HG02852 (cell line): ENCODE data around the gene ZNF552.
A peak's percentile ranks its signal among the peaks of the same experiment; 100 is the strongest.
"Not testable (repeated sequence)": the region's sequence is repeated elsewhere in the genome, so short reads cannot be mapped to it uniquely, and the experiment has no call there.

Experiments
- ATAC-seq: cut with Tn5 transposase; IDR thresholded peaks from one replicate; pipeline ENCODE4 v1.9.1; 2021; ENCODE audit warnings: mild to moderate bottlenecking, moderate library complexity; ENCODE audit not compliant: unreplicated experiment

ZNF552 gene

DNA sequence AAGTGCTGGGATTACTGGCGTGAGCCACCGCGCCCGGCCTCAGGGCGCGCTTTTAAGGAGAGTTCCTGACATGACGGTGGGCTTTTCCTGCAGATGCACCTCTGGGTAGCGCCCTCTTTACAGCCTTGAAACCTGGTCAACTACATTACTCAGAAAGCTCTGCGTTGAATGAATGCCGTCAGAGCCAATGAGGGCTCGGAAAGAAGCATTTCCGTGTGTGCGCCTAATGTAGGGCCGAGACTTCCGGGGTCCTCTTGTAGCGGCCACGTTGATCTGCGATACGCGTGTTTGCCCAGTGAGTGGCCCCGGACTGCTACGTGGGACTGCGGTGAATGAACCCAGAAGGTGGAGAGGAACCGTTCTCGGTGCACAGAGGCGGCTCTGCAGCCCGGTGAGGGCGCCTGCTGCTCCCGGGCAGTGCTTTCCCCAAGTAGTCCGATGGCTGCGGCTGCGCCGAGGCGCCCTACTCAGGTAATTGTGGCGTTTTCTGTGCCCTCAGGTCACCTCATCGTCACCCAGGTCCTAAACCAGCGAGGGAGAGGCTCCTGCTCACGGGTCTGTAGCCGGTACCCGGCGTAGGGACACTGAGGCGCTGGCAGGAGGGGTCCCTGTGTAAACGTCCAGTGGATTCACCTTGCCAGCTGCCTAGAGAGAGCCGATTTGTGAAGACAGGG, 4.9 kb upstream of the ZNF552 start:
- ATAC-seq, result peak; percentile 90

- no peak for ATAC-seq
Measured at GRCh38 chr19:57818378-57818777, 3.7 kb upstream of the ZNF552 start.

DNA sequence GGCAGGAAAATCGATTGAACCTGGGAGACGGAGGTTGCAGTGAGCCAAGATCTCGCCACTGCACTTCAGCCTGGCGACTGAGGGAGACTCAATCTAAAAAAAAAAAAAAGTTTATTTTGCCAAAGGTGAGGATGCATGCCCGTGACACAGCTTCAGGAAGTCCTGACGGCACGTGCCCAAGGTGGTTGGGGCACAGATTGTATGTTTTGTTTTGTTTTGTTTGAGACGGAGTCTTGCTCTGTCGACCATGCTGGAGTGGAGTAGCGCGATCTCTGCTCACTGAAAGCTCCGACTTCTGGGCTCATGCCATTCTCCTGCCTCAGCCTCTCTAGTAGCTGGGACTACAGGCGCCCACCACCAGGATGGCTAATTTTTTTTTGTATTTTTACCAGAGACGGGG, 3.3 kb upstream of the ZNF552 start:
- ATAC-seq, result no peak

GRCh38 chr19:57816652-57817051, 1.9 kb upstream of the ZNF552 start:
- ATAC-seq, result no peak

- ATAC-seq, result no peak
Measured at GRCh38 chr19:57815247-57816075, 748 bp upstream of the ZNF552 start.

- no peak for ATAC-seq
Measured at GRCh38 chr19:57813919-57814504, 701 bp downstream of the ZNF552 start.

DNA sequence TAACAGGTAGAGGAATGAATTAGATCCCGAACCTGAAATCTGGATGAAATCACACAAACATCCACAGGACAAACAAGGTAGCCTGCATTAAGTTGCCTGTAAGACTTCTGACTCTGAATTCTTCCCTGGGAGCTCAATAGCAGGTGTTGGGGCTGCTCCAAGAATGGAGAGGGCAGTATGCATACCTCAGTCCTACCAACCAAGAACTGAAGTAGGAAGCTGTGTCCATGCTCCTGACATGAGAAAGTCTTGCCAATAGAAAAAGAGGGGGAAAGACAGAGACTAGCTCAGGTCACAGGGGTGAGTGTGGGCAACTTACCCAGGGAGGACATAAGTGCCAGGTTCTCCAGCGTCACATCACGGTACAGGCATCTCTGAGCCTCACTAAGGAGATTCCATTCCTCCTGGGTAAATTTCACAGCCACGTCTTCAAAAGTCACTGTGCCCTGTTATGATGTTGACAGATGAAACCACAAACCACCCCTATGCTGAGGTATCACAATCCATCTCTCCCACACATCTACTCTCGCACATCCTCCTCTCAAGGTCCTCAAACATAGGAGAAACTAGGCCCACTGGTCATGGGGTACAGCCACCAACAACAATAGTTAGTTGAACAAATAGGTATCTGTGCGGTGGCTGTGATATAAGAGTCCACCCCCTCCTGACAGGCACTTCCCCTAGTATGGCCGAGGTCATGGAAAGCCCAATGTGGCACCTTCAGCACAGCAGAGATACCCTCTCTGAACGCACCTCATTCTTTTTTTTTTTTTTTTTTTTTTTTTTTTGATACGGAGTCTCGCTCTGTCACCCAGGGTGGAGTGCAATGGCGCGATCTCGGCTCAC, 1.5 kb downstream of the ZNF552 start:
- not testable (repeated sequence) for ATAC-seq

- ATAC-seq, result no peak
Measured at GRCh38 chr19:57812226-57812625, 2.5 kb downstream of the ZNF552 start.

- ATAC-seq, result not testable (repeated sequence)
Measured at GRCh38 chr19:57810410-57811295, 4.1 kb downstream of the ZNF552 start.

GRCh38 chr19:57807541-57807940, 7.2 kb downstream of the ZNF552 start:
- no peak for ATAC-seq

DNA sequence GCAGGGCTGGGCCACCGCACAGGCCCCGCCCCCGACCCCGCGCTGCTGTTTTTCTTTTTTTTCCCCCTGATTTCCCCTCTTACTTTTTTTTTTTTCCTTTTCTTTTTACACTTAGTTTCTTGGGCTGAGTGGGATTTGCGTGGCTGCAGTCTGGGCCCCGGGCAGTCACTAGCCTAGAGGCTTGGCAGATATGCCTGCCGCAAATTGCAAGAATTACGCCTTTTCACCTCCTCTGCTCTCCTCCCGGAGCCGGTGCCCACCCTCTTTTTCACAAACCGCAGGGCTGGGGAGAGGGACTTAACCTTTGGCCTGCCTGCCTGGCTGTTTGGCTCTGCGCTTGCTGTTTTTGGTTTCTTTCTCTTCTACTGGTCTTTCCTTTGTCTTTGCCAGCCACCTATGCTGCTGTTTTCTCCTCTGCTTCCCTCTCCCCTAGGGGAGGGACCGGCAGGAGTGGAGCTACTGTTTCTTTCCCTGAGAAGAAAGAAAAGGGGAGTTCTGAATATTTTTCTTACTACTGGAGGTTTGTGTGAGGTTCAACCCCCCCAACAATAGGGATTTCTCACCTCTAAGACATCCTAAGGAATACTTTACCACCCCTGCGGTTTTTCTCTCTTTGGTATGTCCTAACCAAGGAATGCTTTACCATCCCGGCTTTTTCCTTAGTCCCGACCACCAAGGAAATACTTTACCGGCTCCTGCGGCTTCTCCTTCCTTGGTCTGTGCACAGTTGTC, 11.0 kb downstream of the ZNF552 start:
- no peak for ATAC-seq

DNA sequence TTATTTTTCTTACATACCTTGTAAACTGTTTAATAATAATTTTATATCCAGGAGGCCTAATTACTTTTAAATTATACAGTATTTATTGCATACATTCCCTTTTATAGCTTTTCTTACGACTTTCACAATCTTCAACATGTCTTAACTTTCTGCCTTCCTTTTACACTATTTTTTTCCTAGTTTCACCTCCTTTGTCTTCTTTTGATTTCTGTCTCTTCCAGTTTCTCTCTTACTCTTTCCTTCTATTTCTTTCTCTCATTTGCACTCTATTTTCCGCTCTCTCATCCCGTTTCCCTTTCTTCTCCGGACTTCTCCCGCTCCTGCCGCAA, 11.5 kb downstream of the ZNF552 start:
- no peak for ATAC-seq

- ATAC-seq, result no peak
Measured at GRCh38 chr19:57802269-57802668, 12.4 kb downstream of the ZNF552 start.

- ATAC-seq, result no peak
Measured at GRCh38 chr19:57800696-57801095, 14.0 kb downstream of the ZNF552 start.

GRCh38 chr19:57796580-57796979, 18.1 kb downstream of the ZNF552 start:
- ATAC-seq, result not testable (repeated sequence)

DNA sequence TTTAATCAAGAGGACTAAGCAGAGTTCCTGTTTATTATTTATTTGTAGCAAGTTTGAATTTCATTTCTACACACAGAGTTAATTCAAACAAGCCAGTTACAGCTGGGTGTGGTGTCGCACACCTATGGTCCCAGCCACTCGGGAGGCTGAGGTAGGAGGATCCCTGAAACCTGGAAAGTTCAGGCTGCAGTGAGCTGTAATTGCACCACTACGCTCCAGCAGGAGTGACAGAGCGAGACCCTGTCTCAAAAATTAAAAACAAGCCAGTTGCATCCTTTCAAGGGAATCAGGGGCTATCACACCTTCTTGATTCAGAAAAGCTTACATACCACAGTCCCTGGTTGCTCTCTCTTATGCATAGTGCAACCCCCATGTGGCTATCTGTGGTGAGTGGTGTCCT, 25.4 kb downstream of the ZNF552 start:
- ATAC-seq, result no peak

- no peak for ATAC-seq
Measured at GRCh38 chr19:57788114-57788692, 26.5 kb downstream of the ZNF552 start.

DNA sequence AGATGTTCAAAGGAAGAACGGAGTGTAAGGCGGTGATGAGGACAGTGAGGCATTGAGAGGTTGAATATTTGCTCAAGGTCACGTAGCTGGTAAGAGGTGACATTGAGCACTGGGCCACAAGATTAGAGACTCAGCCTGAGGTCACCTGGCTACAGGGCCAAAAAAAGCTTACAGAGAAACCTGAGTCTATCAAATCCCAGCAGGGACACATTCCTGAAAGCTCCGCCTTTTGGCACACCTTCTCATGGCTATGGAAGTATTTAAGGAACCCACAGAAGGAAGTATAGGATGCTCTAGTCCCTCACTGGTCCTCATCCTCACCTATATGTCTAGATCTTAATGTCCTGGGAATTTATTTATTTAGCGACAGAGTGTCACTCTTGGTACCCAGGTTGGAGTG, 27.8 kb downstream of the ZNF552 start:
- ATAC-seq, result no peak

DNA sequence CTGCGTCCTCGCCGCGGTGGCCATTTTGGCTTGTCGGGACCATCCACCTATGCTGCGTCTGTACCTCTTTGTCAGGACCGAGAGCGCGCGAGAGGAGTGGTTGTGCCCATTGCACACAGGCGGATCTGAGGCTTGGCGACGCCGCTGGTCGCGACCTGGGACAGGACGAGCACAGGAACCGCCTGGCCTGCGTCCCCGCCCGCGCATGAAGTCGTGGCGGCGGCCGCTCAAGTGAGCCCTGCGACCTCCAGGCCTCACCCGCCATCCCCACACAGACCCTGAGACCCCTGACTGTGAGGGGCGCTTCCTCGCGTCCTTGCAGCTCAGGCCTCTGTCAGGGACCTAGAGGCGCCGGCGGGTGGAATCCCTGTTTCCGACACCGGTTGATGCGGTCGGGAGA, 28.4 kb downstream of the ZNF552 start:
- ATAC-seq, result no peak
